HCEC 1CT (cell line): ENCODE data around the gene GREB1L.

Source experiments
- DNase-seq: peaks from one replicate; pipeline ENCODE4 v3.0.0-alpha.2; 2017

Gene GREB1L

DNA sequence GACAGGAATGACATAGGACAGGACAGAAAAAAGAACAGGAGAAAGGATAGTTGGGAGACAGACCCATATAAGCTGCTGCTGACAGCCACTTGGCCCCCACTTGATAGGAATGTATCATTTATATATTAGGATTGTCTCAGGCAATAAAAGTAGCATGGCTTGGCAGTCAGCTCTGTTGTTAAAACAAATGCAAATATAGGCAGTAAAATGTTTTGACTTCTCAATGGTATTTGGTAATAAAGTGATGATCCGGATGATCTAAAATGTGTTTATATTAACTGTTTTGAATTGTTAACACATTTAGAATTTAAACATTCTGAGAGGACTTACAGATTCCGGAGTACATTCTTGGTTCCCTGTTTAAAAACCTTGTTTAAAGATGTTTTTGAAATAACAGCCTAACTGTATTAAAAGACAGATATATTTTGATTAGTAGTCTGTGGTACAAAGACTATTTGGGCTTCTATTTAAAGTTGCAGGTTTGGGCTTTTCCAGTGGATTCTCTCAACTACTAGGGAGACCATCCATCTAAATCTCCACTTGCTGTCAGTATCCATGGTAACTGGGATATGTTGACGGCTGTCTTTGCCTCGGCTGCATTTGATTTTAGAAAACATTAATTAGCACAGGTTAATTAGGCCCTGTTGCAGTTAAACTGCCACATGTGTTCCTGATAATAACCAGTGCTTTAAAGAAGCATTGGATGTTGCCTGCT lies 210.9 kb downstream of the GREB1L start:
- no peak for DNase-seq

DNA sequence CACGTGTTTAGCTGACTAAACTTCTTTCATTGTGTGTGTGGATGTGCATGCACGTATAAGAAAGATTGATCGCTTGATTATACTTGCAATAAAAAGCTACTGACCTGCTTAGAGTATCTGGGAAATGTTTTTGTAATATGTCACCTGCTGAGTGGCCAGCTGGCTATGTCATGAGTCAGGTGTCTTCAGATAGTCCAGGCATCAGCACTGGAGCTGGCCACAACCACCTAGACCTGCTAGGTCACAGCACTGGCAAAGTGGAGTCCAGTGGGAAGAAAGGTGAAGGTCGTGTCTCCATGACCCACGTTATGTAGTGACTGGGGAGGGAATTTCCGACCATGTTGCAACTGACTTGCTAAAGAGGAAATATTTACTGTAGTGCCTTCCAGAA lies 211.5 kb downstream of the GREB1L start:
- no peak for DNase-seq

DNA sequence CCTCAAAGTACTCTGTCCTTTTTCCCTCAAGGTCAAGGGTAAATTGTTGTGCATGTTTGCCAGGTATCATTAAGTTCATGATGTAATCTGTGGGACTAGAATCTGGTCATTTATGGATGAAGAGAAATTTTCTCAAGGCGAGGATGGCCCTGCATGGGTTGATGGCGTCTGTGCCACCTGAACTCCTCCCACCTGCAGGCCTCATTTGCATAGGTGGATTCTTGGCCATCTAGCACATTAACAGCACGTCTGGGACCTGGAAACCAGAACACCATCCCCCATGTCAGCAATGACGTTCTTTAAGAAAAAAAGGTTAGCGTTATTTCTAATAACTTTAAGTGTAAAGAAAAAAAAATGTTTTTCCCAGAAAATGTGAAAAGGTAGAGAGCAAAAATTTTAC lies 212.7 kb downstream of the GREB1L start:
- DNase-seq: no peak

DNA sequence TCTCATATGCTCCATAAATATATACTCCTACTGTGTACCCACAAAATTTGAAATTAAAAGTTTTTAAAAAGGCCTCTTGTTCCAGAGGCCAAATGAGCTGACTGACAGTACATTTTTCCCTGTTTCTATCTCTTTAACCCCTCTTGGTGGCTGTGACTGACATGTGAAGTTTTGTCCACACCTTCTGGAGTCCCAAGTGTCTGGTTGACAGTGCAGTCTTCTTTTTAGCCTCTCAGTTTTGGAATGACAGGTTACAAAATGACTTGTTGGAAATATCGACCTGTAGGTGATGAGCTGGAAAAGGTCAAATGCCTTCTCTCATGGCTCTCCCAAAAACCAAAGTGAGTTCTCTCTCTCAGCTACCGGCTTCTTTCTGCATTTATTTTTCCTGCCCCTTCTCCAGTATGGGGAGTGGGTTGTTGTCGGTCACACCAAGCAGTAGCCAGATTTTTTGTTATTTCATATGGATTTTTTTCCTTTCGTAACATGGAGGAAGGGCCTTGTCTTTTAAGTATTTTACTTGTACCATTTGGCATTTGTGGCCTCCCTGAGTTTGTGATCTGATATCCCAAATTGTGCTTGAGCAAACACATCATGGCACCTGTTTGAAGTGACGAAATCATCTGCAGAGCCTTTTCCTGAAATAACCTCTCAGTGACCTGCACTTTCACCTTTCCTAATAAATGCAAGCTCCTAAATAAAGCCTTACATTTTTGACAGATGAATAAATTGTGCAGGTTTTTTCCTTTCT lies 214.6 kb downstream of the GREB1L start:
- no peak for DNase-seq

GRCh38 chr18:21457179-21457535 lies 215.1 kb downstream of the GREB1L start:
- DNase-seq: no peak

- DNase-seq: no peak
These were observed 216.3 kb downstream of the GREB1L start for GRCh38 chr18:21458310-21458709.

- no peak for DNase-seq
These were observed 216.8 kb downstream of the GREB1L start for GRCh38 chr18:21458788-21459187.

GRCh38 chr18:21459706-21460286 lies 217.8 kb downstream of the GREB1L start:
- no peak for DNase-seq

GRCh38 chr18:21461460-21461859 lies 219.4 kb downstream of the GREB1L start:
- no peak for DNase-seq

- no peak for DNase-seq
These were observed 221.7 kb downstream of the GREB1L start for GRCh38 chr18:21463718-21464117.

- no peak for DNase-seq
These were observed 226.6 kb downstream of the GREB1L start for GRCh38 chr18:21468514-21469164.

DNA sequence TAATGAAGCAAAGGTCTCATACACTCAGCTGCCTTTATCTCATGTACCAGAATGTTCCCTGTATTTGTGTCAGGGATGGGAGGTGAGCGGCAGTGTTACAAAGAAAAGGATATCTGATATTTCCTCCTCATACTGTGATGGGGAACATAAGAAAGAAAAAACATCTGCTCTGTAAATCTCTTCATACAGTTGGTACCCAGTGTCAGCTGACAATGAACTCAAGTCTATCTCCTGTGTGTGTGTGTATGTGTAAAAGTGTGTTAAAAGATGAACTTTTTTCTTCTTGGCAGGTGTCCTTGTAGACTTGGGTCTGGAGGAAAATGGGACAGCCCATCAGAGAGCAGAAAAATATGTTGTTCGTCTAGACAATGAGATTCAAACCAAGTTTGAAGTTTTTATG lies 230.7 kb downstream of the GREB1L start:
- DNase-seq: no peak

DNA sequence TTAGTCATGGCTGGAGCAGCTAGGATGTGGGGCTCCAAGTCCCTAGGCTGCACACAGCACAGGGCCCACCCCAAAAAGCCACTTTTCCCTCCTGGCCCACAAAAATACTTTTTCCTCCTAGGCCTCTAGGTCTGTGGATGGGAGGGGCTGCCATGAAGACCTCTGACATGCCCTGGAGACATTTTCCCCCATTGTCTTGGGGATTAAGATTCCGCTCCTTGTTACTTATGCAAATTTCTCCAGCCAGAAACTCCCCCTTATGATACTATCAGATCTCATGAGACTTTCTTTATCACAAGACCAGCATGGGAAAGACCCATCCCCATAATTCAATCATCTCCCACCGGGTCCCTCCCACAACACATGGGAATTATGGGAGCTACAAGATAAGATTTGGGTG lies 232.6 kb downstream of the GREB1L start:
- no peak for DNase-seq

- DNase-seq: no peak
These were observed 237.7 kb downstream of the GREB1L start for GRCh38 chr18:21479721-21480120.

DNA sequence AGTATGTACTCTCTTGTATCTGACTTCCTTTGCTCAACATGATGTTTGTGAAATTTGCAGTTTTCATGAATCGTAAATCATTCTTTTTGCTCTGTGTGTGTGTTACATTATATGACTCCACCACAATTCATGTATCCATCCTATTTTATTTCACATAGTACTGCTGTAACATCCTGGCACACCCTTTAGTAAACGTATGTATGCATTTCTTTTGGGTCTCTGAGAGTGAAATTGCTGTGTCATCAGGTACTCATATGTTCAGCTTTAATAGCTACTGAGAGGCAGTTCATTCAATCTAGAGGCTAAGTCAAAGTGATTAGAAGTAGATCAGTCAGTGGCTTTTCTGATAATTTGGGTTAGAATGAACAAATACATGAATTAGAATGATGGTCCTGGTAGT lies 239.7 kb downstream of the GREB1L start:
- no peak for DNase-seq

GRCh38 chr18:21483051-21483450 lies 241.0 kb downstream of the GREB1L start:
- no peak for DNase-seq

DNA sequence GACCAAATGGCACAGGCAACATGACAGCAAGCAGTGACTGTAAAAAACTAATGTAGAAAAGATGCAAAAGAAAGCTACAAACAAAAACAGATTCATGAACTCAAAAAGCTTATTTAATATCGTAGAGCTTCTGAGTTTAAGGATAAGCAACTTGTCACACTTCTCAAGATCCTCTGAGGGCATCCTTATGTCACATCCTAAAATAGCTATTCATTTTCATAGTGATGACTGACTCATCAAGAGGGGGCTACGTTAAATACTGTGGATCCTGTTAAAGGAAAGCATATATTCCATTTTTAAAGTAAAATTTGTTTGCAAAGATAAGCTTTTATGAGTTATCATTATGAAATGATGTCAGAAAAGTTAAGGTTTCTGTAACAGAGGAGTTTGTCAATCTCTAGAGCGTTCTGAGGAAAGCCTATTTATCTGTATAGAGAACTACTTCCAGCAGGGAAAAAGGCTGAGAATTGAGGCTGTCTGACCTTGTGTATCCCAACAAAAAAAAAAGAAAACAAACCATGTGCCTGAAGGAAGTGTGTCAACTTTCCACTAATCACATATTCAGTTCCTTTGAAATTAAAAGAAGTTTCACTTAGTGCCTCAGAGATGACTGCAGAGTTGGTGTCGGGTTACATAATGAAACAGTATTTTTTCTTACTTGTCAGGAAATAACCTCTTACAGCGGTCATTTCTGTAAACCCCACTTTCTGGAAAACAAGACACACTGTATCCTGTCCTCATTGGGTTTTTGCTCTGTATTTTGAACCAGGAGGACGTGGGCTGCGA lies 243.0 kb downstream of the GREB1L start:
- peak; percentile 30 for DNase-seq

DNA sequence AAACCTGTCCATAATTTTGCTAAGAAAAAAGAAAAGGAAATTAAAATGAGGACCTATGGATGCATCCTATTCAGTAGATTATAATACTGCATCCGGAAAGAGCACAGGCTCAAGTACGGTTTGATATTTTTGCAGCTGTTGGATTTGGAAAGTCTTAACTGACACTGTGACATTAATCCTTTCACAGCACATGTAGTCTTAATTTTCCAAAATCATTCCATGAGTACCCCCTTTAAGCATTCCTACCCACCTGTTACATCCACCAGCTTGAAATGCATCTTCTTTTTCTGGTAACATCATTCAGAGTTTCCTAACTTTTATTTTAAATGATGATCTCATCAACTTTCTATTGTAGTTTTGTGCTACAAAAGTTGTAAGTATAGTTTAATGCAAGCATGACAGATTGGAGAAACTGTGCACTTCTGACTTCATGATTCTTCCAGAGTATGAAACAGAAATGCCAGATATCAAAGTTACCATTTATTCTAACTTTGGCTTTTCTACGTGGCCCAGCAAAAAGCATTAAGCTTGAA lies 244.9 kb downstream of the GREB1L start:
- DNase-seq: no peak

- DNase-seq: peak; percentile 54
These were observed 247.2 kb downstream of the GREB1L start for GRCh38 chr18:21489119-21489750.

GRCh38 chr18:21489919-21490495 lies 248.0 kb downstream of the GREB1L start:
- no peak for DNase-seq

DNA sequence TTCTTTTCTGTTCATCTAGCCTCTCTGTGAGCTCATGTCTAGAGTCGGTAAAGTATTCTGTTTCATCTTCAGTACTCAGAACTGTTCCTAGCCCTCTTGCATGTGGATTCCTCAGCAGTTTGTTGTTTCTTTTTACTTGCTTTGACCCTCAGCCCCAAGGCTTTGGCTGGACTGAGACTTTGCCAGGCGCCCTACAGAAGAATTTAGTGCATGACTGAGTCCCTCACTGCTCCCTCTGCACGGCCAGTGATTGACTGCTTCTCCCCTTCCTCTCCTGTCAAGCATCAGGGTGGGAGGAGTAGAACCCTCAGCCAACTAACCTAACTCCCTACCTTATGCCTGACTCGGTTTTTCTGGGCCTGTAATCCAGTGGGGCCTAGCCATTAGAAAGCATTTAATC lies 248.7 kb downstream of the GREB1L start:
- DNase-seq: no peak
